Aortic smooth muscle cell (primary cell): Measurements from ENCODE around the gene SMAD3. TPM values are rescaled to one million over a fixed set of nuclear protein-coding genes. Genes with fewer than 3 reads are reported as not detected.

Source experiments
- total RNA-seq: library from RNA; depleted of rRNA; stranded (reverse); fragments of >200 nt; gene quantifications from 2 replicates; pipeline ENCODE4 v1.2.3, GENCODE V29; 2014

Gene SMAD3
- total RNA-seq = 59.9 and 63.5 TPM in 2 replicates

GRCh38 chr15:67065531-67066005 is at the start of gene SMAD3:
Gene SMAD3, plus strand, starts transcription at chr15:67065602. Its CDS starts 553 bp downstream, at chr15:67066155.

Other genes starting within 250 kb of the SMAD3 start
- gene AAGAB, start 189.1 kb downstream of the SMAD3 start, total RNA-seq = 46.5 and 50.4 TPM in 2 replicates
- gene IQCH, start 189.2 kb downstream of the SMAD3 start, total RNA-seq = 3.0 and 5.7 TPM in 2 replicates